Peyer's patch (tissue), 4 donors: ENCODE measurements around the gene TRIM77.

Source experiments
- CTCF ChIP-seq, 6 experiments: fragments of 450-650 bp in 4 of 6; fragments of 200-600 bp in 2 of 6; sonication (generic) in 1 of 6; IDR thresholded peaks; one replicate each; pipeline ENCODE4 v1.5.1; 2017 to 2019; ENCODE audit warnings: antibody characterized with exemption in 6 of 6, mild to moderate bottlenecking in 3 of 6, moderate library complexity in 1 of 6
- POLR2A ChIP-seq, 2 donors: fragments of 450-650 bp; IDR thresholded peaks; one replicate each; pipeline ENCODE4 v1.5.1; 2017; ENCODE audit warnings: antibody characterized with exemption in 2 of 2, mild to moderate bottlenecking in 2 of 2, moderate library complexity in 2 of 2

DNA sequence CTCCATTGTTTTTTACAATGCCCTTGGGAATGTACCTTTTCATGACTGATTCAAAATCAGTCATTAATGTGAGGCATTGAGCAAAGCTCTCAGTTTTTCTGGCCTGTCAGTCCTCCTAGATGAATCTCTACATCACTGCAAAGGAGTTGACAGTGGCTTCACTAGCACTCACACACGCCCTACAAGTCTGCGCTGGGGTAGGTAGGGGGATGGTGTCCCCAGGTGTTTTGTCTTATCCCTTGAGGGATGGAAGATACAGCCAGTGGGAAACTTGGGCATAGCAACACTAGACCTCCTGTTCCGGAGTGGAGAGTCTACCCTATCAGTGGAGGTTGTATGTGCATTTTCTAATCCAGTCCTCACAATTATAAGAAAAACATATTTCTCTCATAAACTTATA lies 27.0 kb downstream of the TRIM77 start:
- TF ChIP-seq POLR2A (IDR thresholded peaks at IDR 0.05) (no peak), CTCF (IDR thresholded peaks at IDR 0.05) (no peak)
